Coronary artery (tissue), 2 donors: ENCODE data around the gene HFE.
A peak's percentile ranks its signal among the peaks of the same experiment; 100 is the strongest.

ENCODE experiments used
- DNase-seq: peaks from one replicate; pipeline ENCODE4 v3.0.0-alpha.2; 2017; ENCODE audit warnings: low spot score
- H3K27ac ChIP-seq, 2 donors: fragments of 200-600 bp; sonication (generic); one replicate each; pipeline ENCODE4 v1.5.1; 2016 to 2019
- H3K4me3 ChIP-seq: fragments of 200-600 bp; sonication (generic); 2 replicates; pipeline ENCODE4 v1.5.1; 2016; ENCODE audit warnings: mild to moderate bottlenecking, moderate library complexity
- TF ChIP-seq, protein P1 (sequence below): fragments of 200-600 bp; sonication (generic); IDR thresholded peaks from one replicate; pipeline ENCODE4 v1.5.1; 2019; ENCODE audit warnings: antibody characterized with exemption

HFE gene

DNA sequence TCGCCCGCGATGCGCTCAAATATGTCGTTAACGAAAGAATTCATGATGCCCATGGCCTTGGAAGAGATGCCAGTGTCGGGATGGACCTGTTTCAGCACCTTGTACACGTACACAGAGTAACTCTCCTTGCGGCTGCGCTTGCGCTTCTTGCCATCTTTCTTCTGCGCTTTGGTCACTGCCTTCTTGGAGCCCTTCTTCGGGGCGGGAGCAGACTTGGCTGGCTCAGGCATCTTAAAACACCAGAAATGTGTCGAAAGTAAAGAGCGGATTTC is 36.4 kb downstream of the HFE start:
- H3K27ac ChIP-seq = peak overlapping the region; percentile 92 to 98
- H3K4me3 ChIP-seq = peak overlapping the region; percentile 85
- DNase-seq = peak; percentile 88
- TF ChIP-seq, protein P1, sequence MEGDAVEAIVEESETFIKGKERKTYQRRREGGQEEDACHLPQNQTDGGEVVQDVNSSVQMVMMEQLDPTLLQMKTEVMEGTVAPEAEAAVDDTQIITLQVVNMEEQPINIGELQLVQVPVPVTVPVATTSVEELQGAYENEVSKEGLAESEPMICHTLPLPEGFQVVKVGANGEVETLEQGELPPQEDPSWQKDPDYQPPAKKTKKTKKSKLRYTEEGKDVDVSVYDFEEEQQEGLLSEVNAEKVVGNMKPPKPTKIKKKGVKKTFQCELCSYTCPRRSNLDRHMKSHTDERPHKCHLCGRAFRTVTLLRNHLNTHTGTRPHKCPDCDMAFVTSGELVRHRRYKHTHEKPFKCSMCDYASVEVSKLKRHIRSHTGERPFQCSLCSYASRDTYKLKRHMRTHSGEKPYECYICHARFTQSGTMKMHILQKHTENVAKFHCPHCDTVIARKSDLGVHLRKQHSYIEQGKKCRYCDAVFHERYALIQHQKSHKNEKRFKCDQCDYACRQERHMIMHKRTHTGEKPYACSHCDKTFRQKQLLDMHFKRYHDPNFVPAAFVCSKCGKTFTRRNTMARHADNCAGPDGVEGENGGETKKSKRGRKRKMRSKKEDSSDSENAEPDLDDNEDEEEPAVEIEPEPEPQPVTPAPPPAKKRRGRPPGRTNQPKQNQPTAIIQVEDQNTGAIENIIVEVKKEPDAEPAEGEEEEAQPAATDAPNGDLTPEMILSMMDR = no peak

DNA sequence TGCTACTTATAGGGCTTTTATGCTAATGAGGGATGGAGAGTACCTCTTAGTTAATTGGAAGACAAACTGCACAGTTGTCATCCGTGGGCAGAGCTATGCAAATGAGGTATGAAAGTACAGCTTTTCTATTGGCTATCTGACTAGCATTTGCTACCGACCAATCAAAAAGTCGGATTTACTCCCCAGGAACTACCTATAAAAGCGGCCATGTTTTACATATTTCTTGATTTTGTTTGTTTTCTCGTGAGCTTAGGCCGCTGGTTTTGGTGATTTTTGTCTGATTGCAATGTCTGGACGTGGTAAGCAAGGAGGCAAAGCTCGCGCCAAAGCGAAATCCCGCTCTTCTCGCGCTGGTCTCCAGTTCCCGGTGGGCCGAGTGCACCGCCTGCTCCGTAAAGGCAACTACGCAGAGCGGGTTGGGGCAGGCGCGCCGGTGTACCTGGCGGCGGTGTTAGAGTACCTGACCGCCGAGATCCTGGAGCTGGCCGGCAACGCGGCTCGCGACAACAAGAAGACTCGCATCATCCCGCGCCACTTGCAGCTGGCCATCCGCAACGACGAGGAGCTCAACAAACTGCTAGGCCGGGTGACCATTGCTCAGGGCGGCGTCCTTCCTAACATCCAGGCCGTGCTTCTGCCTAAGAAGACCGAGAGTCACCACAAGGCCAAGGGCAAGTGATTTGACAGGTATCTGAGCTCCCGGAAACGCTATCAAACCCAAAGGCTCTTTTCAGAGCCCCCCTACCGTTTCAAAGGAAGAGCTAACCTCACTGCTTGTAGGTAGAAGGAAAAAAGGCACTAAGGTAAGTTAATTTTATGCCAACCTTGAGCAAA is 36.9 kb downstream of the HFE start:
- TF ChIP-seq, protein P1 = no peak
- peak overlapping the region; percentile 85 for H3K4me3 ChIP-seq
- H3K27ac ChIP-seq = peak overlapping the region; percentile 92 to 98
- DNase-seq = peak; percentile 87

DNA sequence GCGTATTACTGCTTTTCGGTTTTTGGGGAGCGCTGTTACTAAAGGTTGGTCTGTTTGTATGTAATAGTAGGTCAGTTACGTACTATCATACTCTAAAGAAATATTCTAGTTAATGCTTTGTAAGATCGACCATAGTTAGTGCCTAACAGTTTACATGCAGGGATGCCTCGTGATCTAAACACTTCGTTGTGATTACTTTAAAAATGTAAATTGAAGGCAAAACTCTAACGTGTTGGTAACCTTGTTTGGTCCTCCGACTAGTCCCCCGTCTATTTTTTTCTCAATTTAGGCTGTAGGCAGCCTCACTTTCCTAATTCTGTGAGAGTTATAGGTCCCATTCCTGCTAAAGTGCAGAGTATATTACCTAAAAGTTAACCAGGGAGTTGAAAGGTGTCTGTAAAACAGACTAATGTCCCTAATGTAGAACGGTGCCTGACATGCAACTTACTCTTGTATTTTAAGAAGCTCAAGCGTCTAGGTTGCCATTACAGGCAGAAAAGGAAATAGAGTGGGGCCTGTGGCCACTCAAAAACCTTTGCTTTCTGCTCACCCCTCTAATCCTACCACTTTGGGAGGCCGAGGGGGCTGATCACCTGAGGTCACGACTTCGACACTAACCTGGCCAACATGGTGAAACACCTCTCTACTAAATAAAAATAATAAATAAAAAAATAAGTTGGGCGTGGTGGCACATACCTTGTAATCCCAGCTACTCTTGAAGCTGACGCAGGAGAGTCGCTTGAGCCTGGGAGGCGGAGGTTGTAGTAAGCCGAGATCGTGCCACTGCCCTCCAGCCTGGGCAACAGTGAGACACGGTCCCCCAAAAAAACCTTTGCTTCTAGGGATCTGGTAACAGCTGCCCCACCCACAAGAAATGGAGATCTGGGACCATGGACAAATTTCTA is 37.8 kb downstream of the HFE start:
- no peak for DNase-seq
- H3K4me3 ChIP-seq = peak overlapping the region; percentile 85
- peak overlapping the region; percentile 92 to 98 for H3K27ac ChIP-seq
- TF ChIP-seq, protein P1 = no peak

DNA sequence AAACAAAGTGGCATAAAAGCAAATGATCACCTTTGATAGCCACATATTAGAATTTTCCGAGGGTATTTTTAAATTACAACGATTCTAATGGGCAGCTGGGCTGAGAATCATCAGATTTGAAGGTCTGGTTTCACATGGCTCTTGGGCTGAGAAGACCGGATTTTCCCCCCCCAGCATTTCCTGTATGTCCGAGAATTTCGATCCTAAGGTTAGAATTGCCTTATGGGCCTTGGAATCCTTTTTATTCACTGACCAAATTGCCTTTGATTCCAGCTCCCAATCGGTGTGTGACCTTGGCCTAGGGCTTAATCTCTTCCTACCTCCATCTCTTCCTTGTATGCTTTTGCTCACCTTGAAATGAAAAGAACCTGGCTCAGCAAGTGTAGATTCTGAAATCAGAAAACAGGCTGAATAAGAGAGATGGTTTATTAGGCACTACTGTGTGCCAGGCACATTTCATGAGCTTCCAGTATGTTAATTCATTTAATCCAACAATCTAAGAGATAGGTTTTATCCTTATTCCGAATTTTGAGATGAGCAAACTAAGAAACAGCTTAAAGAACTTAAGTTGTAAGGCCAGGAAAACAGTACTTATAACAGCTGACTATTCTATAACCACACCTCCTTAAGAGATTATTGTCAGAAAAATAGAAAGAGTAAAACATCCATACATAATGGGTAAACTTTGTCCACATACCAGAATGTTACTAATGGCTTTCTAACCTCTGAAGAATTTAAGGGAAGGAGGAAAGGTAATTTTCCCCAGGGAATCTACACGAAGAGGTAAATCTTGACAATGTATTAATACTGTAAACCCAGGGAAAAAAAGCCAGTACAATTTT is 39.4 kb downstream of the HFE start:
- TF ChIP-seq, protein P1 = no peak
- DNase-seq = no peak
- Histone ChIP-seq H3K27ac (peak overlapping the region; percentile 92 to 98), H3K4me3 (peak overlapping the region; percentile 85)

DNA sequence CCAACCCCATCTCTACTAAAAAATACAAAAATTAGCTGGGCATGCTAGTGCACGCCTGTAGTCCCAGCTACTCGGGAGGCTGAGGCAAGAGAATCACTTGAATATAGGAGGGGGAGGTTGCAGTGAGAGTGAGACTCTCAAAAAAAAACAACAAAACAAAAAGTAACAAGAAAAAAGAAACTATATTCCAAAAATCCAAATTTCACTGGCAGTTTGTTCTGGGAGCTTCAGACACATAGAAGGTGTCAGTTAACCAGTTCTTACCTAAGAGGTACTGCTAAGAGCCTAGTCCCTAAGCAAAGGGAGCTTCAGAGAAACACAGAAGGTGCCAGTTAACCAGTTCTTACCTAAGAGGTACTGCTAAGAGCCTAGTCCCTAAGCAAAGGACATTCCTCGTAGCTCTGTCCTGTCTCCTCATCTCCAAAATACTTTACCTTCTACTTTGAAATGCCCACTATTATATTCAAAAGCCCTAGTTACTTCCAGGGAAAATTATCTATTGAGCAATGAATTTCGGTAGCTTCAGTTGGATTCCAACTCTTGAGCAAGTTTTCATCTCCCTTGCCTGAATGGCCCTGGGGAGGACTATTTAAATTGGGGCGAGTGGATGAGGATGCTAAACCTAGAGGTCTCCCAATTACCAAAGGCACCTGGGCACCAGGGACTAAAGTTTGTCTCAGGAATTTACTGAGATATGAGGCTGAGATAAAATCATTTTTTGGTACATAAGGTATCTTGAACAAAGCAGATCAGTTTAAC is 41.0 kb downstream of the HFE start:
- no peak overlapping the region for H3K27ac ChIP-seq
- peak overlapping the region; percentile 9 for H3K4me3 ChIP-seq
- DNase-seq = no peak
- TF ChIP-seq, protein P1 = no peak

DNA sequence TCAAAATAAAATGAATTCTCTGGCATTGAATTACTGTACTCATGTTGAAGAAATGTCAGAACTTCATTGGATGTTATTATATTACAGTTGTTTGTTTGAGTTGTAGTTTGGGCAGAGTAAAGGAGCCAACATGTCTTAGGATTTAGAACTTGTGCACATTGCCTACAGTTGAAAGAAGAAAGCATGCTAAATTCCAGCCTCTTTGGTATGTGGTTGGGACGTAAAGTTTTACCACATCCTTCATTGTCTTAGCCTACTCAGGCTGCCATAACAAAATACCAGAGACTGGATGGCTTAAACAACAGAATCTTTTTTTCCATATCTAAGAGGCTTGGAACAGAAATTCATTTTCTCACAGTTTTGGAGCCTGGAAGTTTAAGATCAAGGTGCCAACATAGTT is 42.4 kb downstream of the HFE start:
- TF ChIP-seq, protein P1 = no peak
- Histone ChIP-seq H3K27ac (no peak overlapping the region), H3K4me3 (no peak overlapping the region)
- no peak for DNase-seq
